Measurements from ENCODE around the gene CACUL1.
"Not testable (repeated sequence)": the region's sequence is repeated elsewhere in the genome, so short reads cannot be mapped to it uniquely, and the experiment has no call there.

GRCh38 chr10:118744346-118744918 is 10.3 kb downstream of the CACUL1 start:
- not testable (repeated sequence) for TF ChIP-seq TAF1 (IDR thresholded peaks at IDR 0.05; ENCODE audit: borderline replicate concordance, low read depth, low read length); POLR2A (IDR thresholded peaks at IDR 0.05; ENCODE audit: low read depth, low read length)

Data from GM12892 (cell line).